ENCODE data around the gene CPM.

DNA sequence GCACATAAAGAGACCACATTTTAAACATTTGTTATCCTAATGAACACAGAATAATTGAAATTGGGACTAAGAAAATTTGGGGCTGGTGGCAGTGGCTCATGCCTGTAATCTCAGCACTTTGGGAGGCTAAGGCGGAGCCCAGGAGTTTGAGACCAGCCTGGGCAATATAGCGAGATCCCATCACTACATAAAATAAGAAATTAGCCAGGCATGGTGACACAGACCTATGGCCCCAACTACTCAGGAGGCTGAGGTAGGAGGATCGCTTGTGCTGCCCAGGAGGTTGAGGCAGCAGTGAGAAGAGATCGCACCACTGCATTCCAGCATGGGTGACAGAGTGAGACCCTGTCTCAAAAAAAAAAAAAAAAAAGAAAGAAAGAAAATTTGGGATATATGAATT lies 59.7 kb downstream of the CPM start:
- TF ChIP-seq, protein P1, sequence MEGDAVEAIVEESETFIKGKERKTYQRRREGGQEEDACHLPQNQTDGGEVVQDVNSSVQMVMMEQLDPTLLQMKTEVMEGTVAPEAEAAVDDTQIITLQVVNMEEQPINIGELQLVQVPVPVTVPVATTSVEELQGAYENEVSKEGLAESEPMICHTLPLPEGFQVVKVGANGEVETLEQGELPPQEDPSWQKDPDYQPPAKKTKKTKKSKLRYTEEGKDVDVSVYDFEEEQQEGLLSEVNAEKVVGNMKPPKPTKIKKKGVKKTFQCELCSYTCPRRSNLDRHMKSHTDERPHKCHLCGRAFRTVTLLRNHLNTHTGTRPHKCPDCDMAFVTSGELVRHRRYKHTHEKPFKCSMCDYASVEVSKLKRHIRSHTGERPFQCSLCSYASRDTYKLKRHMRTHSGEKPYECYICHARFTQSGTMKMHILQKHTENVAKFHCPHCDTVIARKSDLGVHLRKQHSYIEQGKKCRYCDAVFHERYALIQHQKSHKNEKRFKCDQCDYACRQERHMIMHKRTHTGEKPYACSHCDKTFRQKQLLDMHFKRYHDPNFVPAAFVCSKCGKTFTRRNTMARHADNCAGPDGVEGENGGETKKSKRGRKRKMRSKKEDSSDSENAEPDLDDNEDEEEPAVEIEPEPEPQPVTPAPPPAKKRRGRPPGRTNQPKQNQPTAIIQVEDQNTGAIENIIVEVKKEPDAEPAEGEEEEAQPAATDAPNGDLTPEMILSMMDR (IDR thresholded peaks at IDR 0.05): no peak
- no peak for TF ChIP-seq POLR2A (IDR thresholded peaks at IDR 0.05)
